ENCODE results near the gene LNX2.

The LNX2 gene

DNA sequence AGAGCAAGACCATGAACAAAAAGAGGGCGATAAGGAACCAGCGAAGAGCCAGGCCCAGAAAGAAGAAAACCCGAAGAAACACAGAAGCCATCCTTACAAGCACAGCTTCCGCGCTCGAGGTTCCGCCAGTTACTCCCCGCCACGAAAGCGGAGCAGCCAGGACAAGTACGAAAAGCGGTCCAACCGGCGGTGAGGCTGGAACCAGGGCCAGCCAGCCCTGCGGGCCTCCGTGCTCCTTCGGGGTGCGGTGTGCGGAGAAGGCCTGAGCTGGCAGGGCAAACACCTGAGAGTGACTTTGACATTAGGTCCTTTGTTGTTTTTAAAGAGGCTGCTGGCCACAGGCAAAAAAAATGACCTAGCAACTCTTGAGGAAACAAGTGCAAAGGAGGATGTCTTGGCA lies 45.4 kb upstream of the LNX2 start:
- no peaks in the 10 kb centered on the region for H4K20me1 ChIP-seq (ENCODE audit: insufficient read depth, low read length)
- no peaks in the 10 kb centered on the region for H3K9me2 ChIP-seq (ENCODE audit: low read depth, low read length)
- no peaks in the 10 kb centered on the region for H3K9me3 ChIP-seq (ENCODE audit: low read length)
- no peak overlapping the region for H3K9ac ChIP-seq (ENCODE audit: low read length)
- TF ChIP-seq EZH2 (IDR thresholded peaks at IDR 0.05; ENCODE audit: borderline replicate concordance, low read length), result no peak
- no peak overlapping the region for H2AFZ ChIP-seq (ENCODE audit: low read length)
- no peak overlapping the region for H3K27ac ChIP-seq (ENCODE audit: low read depth, low read length, poor library complexity, severe bottlenecking)
- no peak overlapping the region for H3K4me2 ChIP-seq (ENCODE audit: low read length)
- H3K36me3 ChIP-seq (ENCODE audit: insufficient read depth, low read length), result peaks cover 11% of the 10 kb centered on the region; the same call in 1 of the 2 replicates
- H3K4me1 ChIP-seq (ENCODE audit: insufficient read depth, low read length, severe bottlenecking), result no peaks in the 10 kb centered on the region
- H3K4me3 ChIP-seq (ENCODE audit: low read depth, low read length, poor library complexity, severe bottlenecking), result no peak overlapping the region
- no peaks in the 10 kb centered on the region for H3K27me3 ChIP-seq (ENCODE audit: insufficient read depth, low read length)
- H3K79me2 ChIP-seq (ENCODE audit: insufficient read depth, low read length), result no peaks in the 10 kb centered on the region
- H3F3A ChIP-seq (ENCODE audit: insufficient read depth, low read length), result no peaks in the 10 kb centered on the region

GRCh38 chr13:27665333-27665732 lies 45.0 kb upstream of the LNX2 start:
- Histone ChIP-seq H3K9me3 (ENCODE audit: low read length) (no peaks in the 10 kb centered on the region), H3K27ac (ENCODE audit: low read depth, low read length, poor library complexity, severe bottlenecking) (no peak overlapping the region), H3K4me2 (ENCODE audit: low read length) (no peak overlapping the region), H3K9me2 (ENCODE audit: low read depth, low read length) (no peaks in the 10 kb centered on the region), H3F3A (ENCODE audit: insufficient read depth, low read length) (no peaks in the 10 kb centered on the region), H3K9ac (ENCODE audit: low read length) (no peak overlapping the region), H3K4me1 (ENCODE audit: insufficient read depth, low read length, severe bottlenecking) (no peaks in the 10 kb centered on the region), H3K27me3 (ENCODE audit: insufficient read depth, low read length) (no peaks in the 10 kb centered on the region), H3K36me3 (ENCODE audit: insufficient read depth, low read length) (peaks cover 14% of the 10 kb centered on the region; the same call in 1 of the 2 replicates), H3K4me3 (ENCODE audit: low read depth, low read length, poor library complexity, severe bottlenecking) (no peak overlapping the region), H3K79me2 (ENCODE audit: insufficient read depth, low read length) (no peaks in the 10 kb centered on the region), H4K20me1 (ENCODE audit: insufficient read depth, low read length) (no peaks in the 10 kb centered on the region), H2AFZ (ENCODE audit: low read length) (no peak overlapping the region)
- no peak for TF ChIP-seq CTCF (IDR thresholded peaks at IDR 0.05; ENCODE audit: low read length)
- no peak for TF ChIP-seq EZH2 (IDR thresholded peaks at IDR 0.05; ENCODE audit: borderline replicate concordance, low read length)

- Histone ChIP-seq H3K27ac (ENCODE audit: low read depth, low read length, poor library complexity, severe bottlenecking) (no peak overlapping the region), H3K4me3 (ENCODE audit: low read depth, low read length, poor library complexity, severe bottlenecking) (no peak overlapping the region), H3K9ac (ENCODE audit: low read length) (no peak overlapping the region), H3K9me2 (ENCODE audit: low read depth, low read length) (no peaks in the 10 kb centered on the region), H4K20me1 (ENCODE audit: insufficient read depth, low read length) (no peaks in the 10 kb centered on the region), H3K27me3 (ENCODE audit: insufficient read depth, low read length) (no peaks in the 10 kb centered on the region), H2AFZ (ENCODE audit: low read length) (no peak overlapping the region), H3K9me3 (ENCODE audit: low read length) (no peaks in the 10 kb centered on the region), H3F3A (ENCODE audit: insufficient read depth, low read length) (no peaks in the 10 kb centered on the region), H3K4me2 (ENCODE audit: low read length) (no peak overlapping the region), H3K79me2 (ENCODE audit: insufficient read depth, low read length) (no peaks in the 10 kb centered on the region), H3K36me3 (ENCODE audit: insufficient read depth, low read length) (peaks cover 23% of the 10 kb centered on the region; the same call in 1 of the 2 replicates), H3K4me1 (ENCODE audit: insufficient read depth, low read length, severe bottlenecking) (no peaks in the 10 kb centered on the region)
- no peak for TF ChIP-seq CTCF (IDR thresholded peaks at IDR 0.05; ENCODE audit: low read length)
- TF ChIP-seq EZH2 (IDR thresholded peaks at IDR 0.05; ENCODE audit: borderline replicate concordance, low read length), result no peak
Measured at GRCh38 chr13:27663947-27664346, 43.6 kb upstream of the LNX2 start.

DNA sequence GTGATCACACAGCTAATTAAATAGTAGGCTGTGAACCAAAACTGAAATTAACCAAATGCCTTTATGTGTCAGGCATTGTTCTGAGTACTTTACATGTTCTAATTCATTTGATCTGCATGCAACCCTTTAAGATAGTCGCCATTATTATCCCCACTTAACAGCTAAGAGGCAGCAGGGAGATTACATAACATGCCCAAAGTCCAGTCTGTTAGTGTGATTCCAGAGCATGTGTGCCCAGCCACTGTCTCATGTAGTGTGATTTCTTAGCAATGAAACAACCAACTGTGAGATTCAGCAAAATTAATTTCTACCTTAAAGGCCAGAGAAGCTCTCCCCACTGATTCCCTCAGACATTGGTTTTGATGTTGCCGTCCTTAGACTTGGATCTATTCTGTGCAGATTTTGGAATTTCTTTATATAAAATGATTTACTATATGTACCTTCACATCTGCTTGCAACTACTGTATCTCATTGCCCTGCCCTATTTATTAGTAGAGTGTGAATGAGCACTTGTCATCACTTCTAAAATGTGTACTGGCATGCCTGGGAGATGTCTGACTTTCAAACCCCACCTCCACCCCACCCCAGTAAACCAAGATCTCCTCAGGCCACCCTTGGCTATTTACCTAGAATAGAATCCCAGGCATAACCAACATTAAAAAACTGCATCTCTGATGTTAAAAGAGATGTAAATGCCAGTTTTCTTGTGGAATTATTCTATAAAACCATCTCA lies 42.6 kb upstream of the LNX2 start:
- Histone ChIP-seq H3K4me2 (ENCODE audit: low read length) (no peak overlapping the region), H3K4me1 (ENCODE audit: insufficient read depth, low read length, severe bottlenecking) (no peaks in the 10 kb centered on the region), H3K9me3 (ENCODE audit: low read length) (no peaks in the 10 kb centered on the region), H3K36me3 (ENCODE audit: insufficient read depth, low read length) (peaks cover 26% of the 10 kb centered on the region; the same call in 1 of the 2 replicates), H3K9ac (ENCODE audit: low read length) (no peak overlapping the region), H3K9me2 (ENCODE audit: low read depth, low read length) (no peaks in the 10 kb centered on the region), H3F3A (ENCODE audit: insufficient read depth, low read length) (no peaks in the 10 kb centered on the region), H4K20me1 (ENCODE audit: insufficient read depth, low read length) (no peaks in the 10 kb centered on the region), H3K79me2 (ENCODE audit: insufficient read depth, low read length) (no peaks in the 10 kb centered on the region), H2AFZ (ENCODE audit: low read length) (no peak overlapping the region), H3K4me3 (ENCODE audit: low read depth, low read length, poor library complexity, severe bottlenecking) (no peak overlapping the region), H3K27ac (ENCODE audit: low read depth, low read length, poor library complexity, severe bottlenecking) (no peak overlapping the region), H3K27me3 (ENCODE audit: insufficient read depth, low read length) (no peaks in the 10 kb centered on the region)
- no peak for TF ChIP-seq EZH2 (IDR thresholded peaks at IDR 0.05; ENCODE audit: borderline replicate concordance, low read length)
- no peak for TF ChIP-seq CTCF (IDR thresholded peaks at IDR 0.05; ENCODE audit: low read length)
